Endothelial cell of umbilical vein (primary cell): ENCODE results near the gene SCN1B.

Experiments used
- CTCF ChIP-seq, 2 donors: IDR thresholded peaks; 1 replicate in 1 of 2; 2 replicates in 1 of 2; pipeline ENCODE4 v1.5.1; 2011; ENCODE audit warnings: low read length in 2 of 2, mild to moderate bottlenecking in 2 of 2, moderate library complexity in 2 of 2, control low read depth in 1 of 2, inconsistent platforms in 1 of 2, low read depth in 1 of 2; ENCODE audit not compliant: insufficient read depth in 1 of 2; ENCODE audit errors: extremely low read depth in 1 of 2
- POLR2A ChIP-seq: IDR thresholded peaks from 2 replicates; pipeline ENCODE4 v1.6.1; 2012; ENCODE audit warnings: low read depth, mild to moderate bottlenecking, control low read depth, low read length
- POLR2AphosphoS5 ChIP-seq: IDR thresholded peaks from 2 replicates; pipeline ENCODE4 v1.6.1; 2012; ENCODE audit warnings: low read depth, mild to moderate bottlenecking, control low read depth, low read length, moderate library complexity; ENCODE audit not compliant: insufficient read depth

GRCh38 chr19:35027009-35027408, 3.3 kb upstream of the SCN1B start:
- TF ChIP-seq POLR2A = no peak
- TF ChIP-seq CTCF (IDR thresholded peaks at IDR 0.05; ENCODE audit: extremely low read depth in 1 of 2, insufficient read depth in 1 of 2, low read depth in 1 of 2, low read length in 2 of 2) = no peak
- TF ChIP-seq POLR2AphosphoS5 = no peak
